ENCODE data around the gene HAND1. TPM values are rescaled to one million over a fixed set of nuclear protein-coding genes. Genes with fewer than 3 reads are reported as not detected.
A peak's percentile ranks its signal among the peaks of the same experiment; 100 is the strongest.

The HAND1 gene
- total and polyA plus RNA-seq, 2 experiments from 2014 or later = not detected

GRCh38 chr5:154517810-154518437 is 39.9 kb upstream of the HAND1 start (continued):
- TF ChIP-seq EZH2phosphoT487 (IDR thresholded peaks at IDR 0.05; ENCODE audit: unreplicated experiment) (no peak), ETS1 (IDR thresholded peaks at IDR 0.05) (no peak), REST (IDR thresholded peaks at IDR 0.05; ENCODE audit: unreplicated experiment) (no peak), ZNF114 (CRISPR knock-in tag; IDR thresholded peaks at IDR 0.05) (no peak), EZH2 (IDR thresholded peaks at IDR 0.05; ENCODE audit: low read depth, unreplicated experiment) (no peak), ZNF331 (CRISPR knock-in tag; IDR thresholded peaks at IDR 0.05; ENCODE audit: low read depth) (no peak), CTCF (conservative IDR thresholded peaks at IDR 0.05; ENCODE audit: low read depth in 2 of 2) (no peak), STAT1 (IDR thresholded peaks at IDR 0.05; ENCODE audit: unreplicated experiment) (no peak), POLR2AphosphoS5 (IDR thresholded peaks at IDR 0.05; ENCODE audit: low read depth) (no peak)

GRCh38 chr5:154517181-154517580 is 39.2 kb upstream of the HAND1 start:
- H3K9me3 Mint-ChIP-seq = no peaks in the 10 kb centered on the region
- no peak overlapping the region for H3K4me2 ChIP-seq
- no peak overlapping the region for H3K4me3 Mint-ChIP-seq
- DNase-seq (ENCODE audit: low spot score) (no peak), ATAC-seq (no peak)
- H3K4me3 ChIP-seq = no peak overlapping the region
- peak overlapping the region; percentile 47; the same call in 1 of the 2 replicates for H2AFZ ChIP-seq
- H3K9me2 ChIP-seq (ENCODE audit: insufficient read depth) = no peaks in the 10 kb centered on the region
- H3K27me3 Mint-ChIP-seq (ENCODE audit: insufficient read depth, low read depth, poor library complexity) = peaks cover 6% of the 10 kb centered on the region
- no peak overlapping the region for H3K27ac ChIP-seq (ENCODE audit: low read depth)
- no peaks in the 10 kb centered on the region for H3F3A ChIP-seq (replicated peaks; ENCODE audit: low read depth)
- no peaks in the 10 kb centered on the region for H3K36me3 ChIP-seq (ENCODE audit: insufficient read depth)
- H3K27me3 ChIP-seq (ENCODE audit: insufficient read depth) = peaks cover 17% of the 10 kb centered on the region; the same call in 1 of the 2 replicates
- H3K27ac Mint-ChIP-seq = no peak overlapping the region
- peaks cover 15% of the 10 kb centered on the region for H3K4me1 Mint-ChIP-seq
- H3K36me3 Mint-ChIP-seq (ENCODE audit: low read depth) = no peaks in the 10 kb centered on the region
- no peaks in the 10 kb centered on the region for H3K79me2 ChIP-seq (replicated peaks; ENCODE audit: insufficient read depth)
- H3K4me1 ChIP-seq (ENCODE audit: insufficient read depth) = peaks cover 12% of the 10 kb centered on the region
- H4K20me1 ChIP-seq (replicated peaks; ENCODE audit: insufficient read depth) = no peaks in the 10 kb centered on the region
- no peak for TF ChIP-seq CTCF (conservative IDR thresholded peaks at IDR 0.05; ENCODE audit: low read depth in 2 of 2)
- no peak for TF ChIP-seq ZNF331 (CRISPR knock-in tag; IDR thresholded peaks at IDR 0.05; ENCODE audit: low read depth)
- no peak for TF ChIP-seq NANOG (IDR thresholded peaks at IDR 0.05; ENCODE audit: borderline replicate concordance)
- no peak for TF ChIP-seq JUNB (IDR thresholded peaks at IDR 0.05; ENCODE audit: unreplicated experiment)
- TF ChIP-seq CREB1 (CRISPR knock-in tag; IDR thresholded peaks at IDR 0.05; ENCODE audit: low read depth) = no peak
- TF ChIP-seq STAT1 (IDR thresholded peaks at IDR 0.05; ENCODE audit: unreplicated experiment) = no peak
- no peak for TF ChIP-seq ZNF114 (CRISPR knock-in tag; IDR thresholded peaks at IDR 0.05)
